IPS-18c (cell line): ENCODE results near the gene SMCR8.

Experiments
- H3K4me3 ChIP-seq: 2 replicates; pipeline ENCODE4 v1.7.0; 2013; ENCODE audit warnings: low read depth, mild to moderate bottlenecking, low read length, moderate library complexity; ENCODE audit not compliant: insufficient read depth
- H3K9me3 ChIP-seq: one replicate; pipeline ENCODE4 v1.6.1; 2013; ENCODE audit warnings: mild to moderate bottlenecking, low read length, moderate library complexity; ENCODE audit not compliant: control insufficient read depth, insufficient read depth

SMCR8 gene

DNA sequence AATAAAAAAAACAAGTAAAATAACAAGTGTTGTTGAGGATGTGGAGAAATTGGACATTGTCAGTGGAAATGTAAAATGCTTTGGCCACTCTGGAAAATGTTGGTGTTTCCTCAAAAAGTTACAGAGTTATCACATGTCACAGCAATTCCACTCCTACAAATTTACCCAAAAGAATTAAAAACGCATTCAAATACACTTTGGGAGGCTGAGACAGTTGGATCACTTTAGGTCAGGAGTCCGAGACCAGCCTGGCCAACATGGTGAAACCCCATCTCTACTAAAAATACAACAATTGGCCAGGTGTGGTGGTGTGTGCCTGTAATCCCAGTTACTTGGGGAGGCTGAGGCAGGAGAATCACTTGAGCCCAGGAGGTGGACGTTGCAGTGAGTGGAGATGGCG is 5.9 kb upstream of the SMCR8 start:
- Histone ChIP-seq H3K9me3 (no peaks in the 10 kb centered on the region), H3K4me3 (no peak overlapping the region)

- H3K9me3 ChIP-seq: no peaks in the 10 kb centered on the region
Measured at GRCh38 chr17:18314059-18314730, 898 bp upstream of the SMCR8 start.

DNA sequence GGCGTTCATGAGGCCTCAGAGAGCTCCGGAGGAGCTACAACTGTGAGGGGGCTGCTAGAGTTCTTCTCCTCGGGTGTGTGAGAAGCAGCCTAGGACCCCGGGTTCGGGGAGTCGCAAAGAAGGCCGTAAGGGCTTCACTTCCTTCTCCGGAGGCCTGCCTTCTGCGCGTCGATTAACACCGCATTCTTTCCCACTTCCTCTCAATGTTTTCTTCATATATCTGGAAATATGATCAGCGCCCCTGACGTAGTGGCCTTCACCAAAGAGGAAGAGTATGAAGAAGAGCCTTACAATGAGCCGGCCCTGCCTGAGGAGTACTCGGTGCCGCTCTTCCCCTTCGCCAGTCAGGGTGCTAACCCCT is 449 bp downstream of the SMCR8 start:
- H3K9me3 ChIP-seq: no peaks in the 10 kb centered on the region
- H3K4me3 ChIP-seq: peak overlapping the region; percentile 98

More at GRCh38 chr17:18314059-18314730, 898 bp upstream of the SMCR8 start:
- peak overlapping the region; percentile 98 for H3K4me3 ChIP-seq

- peak overlapping the region; percentile 98 for H3K4me3 ChIP-seq
Measured at GRCh38 chr17:18315961-18316360, 868 bp downstream of the SMCR8 start.

GRCh38 chr17:18318117-18318516 is 3.0 kb downstream of the SMCR8 start:
- Histone ChIP-seq H3K9me3 (no peaks in the 10 kb centered on the region), H3K4me3 (no peak overlapping the region)

More at GRCh38 chr17:18315961-18316360, 868 bp downstream of the SMCR8 start:
- no peaks in the 10 kb centered on the region for H3K9me3 ChIP-seq

DNA sequence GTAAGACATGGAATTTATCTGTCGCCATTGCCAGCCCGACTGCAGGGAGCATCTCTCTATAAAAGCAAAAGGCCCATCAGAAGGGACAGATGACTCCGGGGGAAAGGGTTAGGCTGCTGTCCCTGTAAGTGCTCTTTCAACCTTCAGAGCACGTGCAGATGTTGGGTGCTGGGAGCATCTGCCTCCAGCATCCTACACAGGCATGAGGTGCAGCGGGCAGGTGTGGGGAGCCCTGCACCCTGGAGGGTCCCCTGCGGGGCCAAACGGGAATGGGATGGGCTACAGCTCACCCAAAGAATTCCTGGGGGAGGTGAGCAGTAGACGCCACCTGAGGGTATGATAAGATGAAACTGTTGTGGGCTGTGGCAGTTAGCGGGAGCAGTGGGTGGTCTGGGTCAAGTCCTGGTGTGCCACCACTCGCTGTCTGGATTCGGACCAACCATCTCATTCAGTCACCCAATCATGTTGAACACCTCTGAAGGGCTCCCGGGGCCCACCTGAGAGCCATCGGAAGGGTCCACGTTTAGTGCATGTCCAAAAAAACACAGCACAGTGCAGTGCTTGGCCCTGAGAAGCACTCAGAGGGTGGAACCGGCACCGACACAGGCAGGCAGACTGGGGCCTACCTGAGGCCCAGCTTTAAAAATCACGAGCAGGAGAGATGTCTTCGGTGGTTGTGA is 3.8 kb downstream of the SMCR8 start:
- Histone ChIP-seq H3K4me3 (no peak overlapping the region), H3K9me3 (no peaks in the 10 kb centered on the region)

GRCh38 chr17:18319604-18320256 is 4.6 kb downstream of the SMCR8 start:
- no peaks in the 10 kb centered on the region for H3K9me3 ChIP-seq
- H3K4me3 ChIP-seq: no peak overlapping the region

- H3K4me3 ChIP-seq: no peak overlapping the region
Measured at GRCh38 chr17:18320301-18320700, 5.2 kb downstream of the SMCR8 start.

GRCh38 chr17:18321309-18321708 is 6.2 kb downstream of the SMCR8 start:
- no peak overlapping the region for H3K4me3 ChIP-seq
- no peaks in the 10 kb centered on the region for H3K9me3 ChIP-seq

More at GRCh38 chr17:18320301-18320700, 5.2 kb downstream of the SMCR8 start:
- H3K9me3 ChIP-seq: no peaks in the 10 kb centered on the region

DNA sequence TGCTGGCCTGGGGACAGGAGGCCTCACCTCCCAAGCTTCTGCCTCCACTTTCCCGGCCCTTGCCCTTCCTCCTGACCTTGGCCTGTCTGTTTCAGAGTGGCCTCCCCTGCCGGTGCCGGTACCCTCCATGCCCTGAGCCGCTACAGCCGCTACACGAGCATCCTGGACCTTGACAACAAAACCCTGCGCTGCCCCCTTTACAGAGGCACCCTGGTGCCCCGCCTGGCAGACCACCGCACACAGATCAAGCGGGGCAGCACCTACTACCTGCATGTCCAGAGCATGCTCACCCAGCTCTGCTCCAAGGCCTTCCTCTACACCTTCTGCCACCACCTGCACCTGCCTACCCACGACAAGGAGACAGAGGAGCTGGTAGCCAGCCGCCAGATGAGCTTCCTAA is 7.4 kb downstream of the SMCR8 start:
- Histone ChIP-seq H3K9me3 (no peaks in the 10 kb centered on the region), H3K4me3 (no peak overlapping the region)

DNA sequence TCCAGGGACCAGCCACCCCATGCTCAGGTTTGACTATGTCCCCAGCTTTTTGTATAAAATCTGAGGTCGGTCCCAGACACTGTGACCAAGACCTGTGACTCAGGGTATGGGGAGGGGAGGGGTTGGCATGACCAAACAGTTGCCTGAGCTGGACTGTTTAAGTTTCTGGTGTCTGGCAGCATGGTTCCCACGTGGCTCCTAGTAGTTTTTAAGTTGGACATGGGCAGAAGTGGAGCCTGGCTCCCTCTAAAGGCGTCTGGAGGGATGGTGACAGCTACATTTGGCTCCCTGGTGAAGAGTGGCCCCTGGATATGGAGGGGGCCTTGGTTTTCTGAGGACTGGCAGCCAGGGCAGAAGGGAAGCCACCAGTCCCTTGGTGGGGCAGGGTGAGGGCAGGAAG is 7.9 kb downstream of the SMCR8 start:
- Histone ChIP-seq H3K4me3 (no peak overlapping the region), H3K9me3 (no peaks in the 10 kb centered on the region)

DNA sequence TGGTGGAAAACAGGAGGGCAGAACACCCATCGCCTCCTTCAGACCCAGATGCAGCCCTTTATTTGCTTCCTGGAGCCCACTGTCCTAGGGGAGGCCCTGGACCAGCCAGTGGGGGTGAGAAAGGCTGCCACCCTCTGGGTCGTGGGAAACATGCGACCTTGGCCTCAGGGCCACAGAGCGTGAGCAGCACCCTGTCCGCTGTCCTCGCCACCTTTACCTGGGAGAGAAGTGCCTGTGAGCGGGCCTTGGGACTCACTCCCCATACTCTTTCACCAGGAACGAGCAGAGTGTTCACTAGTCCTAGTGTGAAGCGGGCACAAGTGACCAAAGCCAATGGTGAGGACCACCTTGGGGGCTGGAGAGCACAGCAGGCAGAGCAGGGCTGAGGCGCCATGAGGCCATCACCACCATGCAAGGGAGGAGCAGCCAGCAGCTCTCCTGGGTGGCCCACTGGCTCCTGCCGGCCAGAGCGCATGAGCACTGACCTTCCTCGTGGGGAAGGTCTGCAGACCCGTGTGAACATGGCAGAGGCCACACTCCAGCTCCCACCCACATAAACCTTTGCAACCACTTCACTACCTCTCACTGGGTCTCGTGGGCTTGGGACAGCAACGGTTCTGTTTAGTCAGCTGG is 8.5 kb downstream of the SMCR8 start:
- no peaks in the 10 kb centered on the region for H3K9me3 ChIP-seq
- no peak overlapping the region for H3K4me3 ChIP-seq

- H3K4me3 ChIP-seq: no peak overlapping the region
- no peaks in the 10 kb centered on the region for H3K9me3 ChIP-seq
Measured at GRCh38 chr17:18324140-18325050, 9.3 kb downstream of the SMCR8 start.

DNA sequence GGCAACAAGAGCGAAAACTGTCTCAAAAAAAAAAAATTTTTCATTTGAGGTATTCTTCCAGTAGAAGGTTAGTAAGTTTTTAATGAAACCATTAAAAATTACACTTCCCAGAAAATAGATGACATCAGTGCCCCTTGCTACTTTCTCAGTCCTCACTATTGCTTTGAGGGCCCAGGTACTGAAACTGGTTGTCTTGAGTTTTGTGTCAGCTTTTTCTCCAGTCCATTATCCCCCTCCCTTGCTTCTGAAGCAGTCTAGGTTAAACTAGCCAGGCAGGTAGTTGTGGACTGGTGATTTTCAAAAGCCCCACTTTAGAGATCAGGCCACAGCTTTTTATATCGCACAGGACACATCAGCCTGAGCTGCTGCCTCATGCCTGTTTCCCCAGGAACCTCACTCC is 10.9 kb downstream of the SMCR8 start:
- H3K4me3 ChIP-seq: no peak overlapping the region
- H3K9me3 ChIP-seq: no peaks in the 10 kb centered on the region

GRCh38 chr17:18326572-18326971 is 11.5 kb downstream of the SMCR8 start:
- H3K9me3 ChIP-seq: no peaks in the 10 kb centered on the region
- no peak overlapping the region for H3K4me3 ChIP-seq

GRCh38 chr17:18327093-18327492 is 12.0 kb downstream of the SMCR8 start:
- H3K4me3 ChIP-seq: no peak overlapping the region
- no peaks in the 10 kb centered on the region for H3K9me3 ChIP-seq

DNA sequence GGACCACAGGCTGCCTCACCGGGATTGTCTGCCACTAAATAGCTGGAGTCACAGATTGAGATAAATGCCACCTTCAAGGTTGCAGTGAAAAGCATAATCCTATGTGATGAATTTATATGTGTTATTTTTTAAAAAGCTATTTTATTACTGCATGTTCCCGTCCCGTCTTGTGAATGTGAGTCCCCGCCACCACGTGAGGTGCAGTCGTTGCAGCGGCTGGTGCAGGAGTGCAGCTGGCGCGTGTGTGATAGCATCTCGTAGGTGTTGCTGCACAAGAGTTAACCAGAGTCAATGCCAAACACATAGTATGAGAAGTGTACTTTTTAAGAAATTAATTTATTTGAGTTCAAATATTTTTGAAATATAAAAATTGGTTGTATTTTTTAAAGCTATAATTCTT is 12.5 kb downstream of the SMCR8 start:
- no peak overlapping the region for H3K4me3 ChIP-seq
- no peaks in the 10 kb centered on the region for H3K9me3 ChIP-seq
